Measurements from ENCODE around the gene WDR45. TPM values are rescaled to one million over a fixed set of nuclear protein-coding genes. Genes with fewer than 3 reads are reported as not detected.

WDR45 gene
- total RNA-seq = 41.8 TPM

DNA sequence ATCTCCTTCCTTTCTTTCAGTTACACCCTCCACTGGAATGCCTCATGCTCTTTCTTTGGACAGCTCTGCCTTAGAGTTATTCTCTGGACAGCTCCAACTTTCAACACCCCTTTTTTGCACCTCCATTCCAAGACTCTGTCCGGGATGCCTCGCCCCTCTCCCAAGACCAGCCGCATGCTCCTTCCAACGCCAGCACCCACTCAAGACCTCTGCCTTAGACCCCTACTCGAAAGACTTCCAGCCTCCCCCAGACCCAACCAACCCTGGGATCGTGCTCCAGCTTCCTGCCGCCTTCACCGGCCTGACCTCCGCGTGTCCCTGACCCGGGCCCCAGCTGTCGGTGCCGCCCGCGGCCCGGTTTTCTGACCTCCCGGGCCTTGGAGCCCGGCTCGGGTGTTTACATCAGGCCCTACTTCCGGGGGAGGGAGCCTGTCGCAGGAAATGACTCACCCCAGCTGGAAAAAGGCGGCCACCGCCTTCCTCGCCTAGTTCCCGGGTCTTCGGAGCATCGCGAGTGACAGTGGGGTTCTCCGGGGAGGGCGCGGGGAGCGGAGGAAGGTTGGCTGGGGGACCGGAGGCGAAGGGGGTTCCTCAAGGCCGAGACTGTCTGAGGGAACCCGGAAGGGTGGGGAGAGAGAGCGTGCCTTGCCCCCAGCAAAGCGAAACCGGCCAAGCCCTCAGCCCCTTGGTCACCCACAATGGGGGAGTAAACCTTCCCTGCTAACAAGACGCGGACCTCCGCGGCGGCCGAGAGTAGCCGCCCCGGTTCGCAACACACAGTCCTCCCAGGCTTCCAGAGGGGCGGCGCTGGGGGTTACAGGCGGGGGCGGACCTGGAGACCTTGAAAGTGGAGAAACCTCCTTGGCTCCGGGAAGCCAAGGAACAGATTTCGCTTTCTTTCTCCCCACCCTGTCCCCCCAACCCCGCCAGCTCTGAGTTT is at the start of gene WDR45:
TSS of gene WDR45 (minus strand) at position 399 of the 940 bp plus-strand sequence. CDS start 1,792 bp downstream, outside the sequence.

DNA sequence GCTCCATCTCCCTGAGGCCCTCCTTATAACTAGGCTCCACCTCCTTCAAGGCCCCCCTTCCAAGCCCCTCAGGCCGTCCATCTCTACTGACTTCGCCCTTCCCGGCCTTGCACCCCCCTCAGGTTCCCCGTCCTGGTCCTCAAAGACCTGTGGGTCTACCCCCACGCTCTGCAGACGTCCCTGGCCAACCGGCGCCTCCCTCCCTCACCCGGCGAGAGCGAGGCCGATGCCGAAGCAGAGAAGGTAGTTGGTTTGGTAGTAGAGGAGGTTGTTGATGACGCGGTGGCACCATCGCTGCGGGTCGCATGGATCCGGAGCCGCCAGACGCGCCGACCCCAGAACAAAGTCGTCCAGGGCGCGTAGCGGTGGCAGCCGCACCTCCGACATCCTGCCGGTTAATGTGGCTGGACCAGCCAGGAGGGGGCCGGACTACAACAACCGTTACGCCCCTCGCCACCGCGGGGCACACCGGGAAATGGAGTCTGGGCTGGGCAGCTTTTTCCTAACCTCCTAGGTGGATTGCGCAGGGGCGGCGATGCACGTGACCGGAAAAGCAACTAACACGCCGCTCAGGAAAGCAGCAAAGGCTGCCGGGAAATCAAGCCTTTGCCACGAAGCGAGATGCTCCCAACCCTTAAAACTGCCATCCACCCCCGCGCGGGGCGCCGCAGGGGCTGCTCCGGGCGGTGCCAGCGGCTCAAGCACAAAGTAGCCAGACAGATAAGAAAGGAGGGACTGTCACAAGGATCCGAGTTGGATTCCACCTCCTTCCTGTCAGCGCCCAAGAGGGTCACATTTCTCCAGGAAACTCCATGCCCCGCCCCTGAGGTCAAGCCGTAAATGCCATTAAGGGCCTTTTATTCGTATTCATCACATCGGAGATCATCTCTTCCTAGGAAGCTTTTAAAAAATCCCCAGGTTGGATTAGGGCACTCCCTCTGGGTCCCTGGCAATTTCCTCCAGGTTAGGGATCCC is 5.8 kb downstream of the WDR45 start, which contains the start of gene PRAF2:
TSS of gene PRAF2 (minus strand) at position 402 of the 975 bp plus-strand sequence. CDS start at position 387, 15 bp downstream.

GRCh38 chrX:49058794-49059193 is 20.9 kb downstream of the WDR45 start, which contains the start of gene CCDC120:
Gene CCDC120, plus strand, starts transcription at chrX:49058999. Its CDS starts 3,043 bp downstream, at chrX:49062042.

DNA sequence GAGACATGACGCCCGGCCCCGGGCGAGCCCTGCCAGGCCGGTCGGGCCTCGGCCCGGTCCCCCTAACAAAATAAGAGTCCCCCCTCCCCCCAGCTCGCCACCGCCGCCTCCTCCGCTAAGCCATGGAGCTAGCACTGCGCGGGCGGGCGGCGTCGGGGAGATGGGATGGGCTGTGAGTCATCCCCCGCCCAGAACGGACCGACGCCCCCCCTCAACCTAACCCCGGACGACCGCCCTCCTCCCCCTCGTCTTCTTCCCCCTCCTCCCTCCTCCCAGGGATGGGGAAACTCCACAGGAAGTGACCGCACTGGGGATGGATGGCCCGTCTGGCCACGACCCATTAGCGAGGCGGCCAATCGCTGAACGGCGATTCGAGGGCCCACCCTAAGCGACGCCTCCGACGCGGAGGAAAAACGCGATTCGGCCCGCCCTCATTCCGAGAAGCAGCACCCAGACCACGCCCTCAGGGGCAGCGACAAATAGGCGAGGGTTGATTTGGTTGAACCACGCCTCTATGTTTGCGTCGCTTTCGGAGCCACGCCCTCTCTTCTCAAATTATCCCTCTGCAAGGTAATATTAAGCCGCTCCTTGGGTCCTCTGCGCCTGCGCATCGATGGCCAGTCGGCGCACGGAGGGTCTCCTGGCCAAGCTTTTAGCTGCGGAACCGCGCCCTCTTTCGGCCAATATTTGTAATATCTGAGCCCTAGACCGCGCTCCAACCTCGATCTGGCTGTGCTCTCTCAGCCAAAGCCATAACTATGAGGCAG is 36.3 kb downstream of the WDR45 start, which contains the start of gene TFE3:
TSS of gene TFE3 (minus strand) at position 138 of the 767 bp plus-strand sequence. CDS start at position 7, 131 bp downstream.

Other genes with a start within 250 kb of the WDR45 start
- gene PCSK1N, start 244.3 kb downstream of the WDR45 start, total RNA-seq = 46.4 TPM
- gene TIMM17B, start 182.1 kb downstream of the WDR45 start, total RNA-seq = 36.3 TPM
- gene PQBP1, start 182.0 kb downstream of the WDR45 start, total RNA-seq = 53.1 TPM
- gene SLC35A2, start 168.2 kb downstream of the WDR45 start, total RNA-seq = 9.0 TPM
- gene PIM2, start 160.9 kb downstream of the WDR45 start, total RNA-seq = 8.4 TPM
- 35.0 TPM for gene OTUD5, start 122.3 kb downstream of the WDR45 start, total RNA-seq
- 3.6 TPM for gene KCND1, start 108.0 kb downstream of the WDR45 start, total RNA-seq
- 46.4 TPM for gene GRIPAP1, start 77.6 kb downstream of the WDR45 start, total RNA-seq
- gene TFE3, start 36.5 kb downstream of the WDR45 start, total RNA-seq = 26.9 TPM
- 5.6 TPM for gene CCDC120, start 20.9 kb downstream of the WDR45 start, total RNA-seq
- 8.6 TPM for gene PRAF2, start 5.9 kb downstream of the WDR45 start, total RNA-seq
- gene GPKOW, start 43.8 kb upstream of the WDR45 start, total RNA-seq = 26.9 TPM
- gene MAGIX, start 82.9 kb upstream of the WDR45 start, total RNA-seq = 6.5 TPM
- gene PLP2, start 92.0 kb upstream of the WDR45 start, total RNA-seq = 3.4 TPM
- 6.6 TPM for gene PRICKLE3, start 106.5 kb upstream of the WDR45 start, total RNA-seq
- 152 TPM for gene SYP, start 120.3 kb upstream of the WDR45 start, total RNA-seq
- 27.9 TPM for gene CACNA1F, start 153.5 kb upstream of the WDR45 start, total RNA-seq
- gene CCDC22, start 155.6 kb upstream of the WDR45 start, total RNA-seq = 11.6 TPM
- not detected for gene FOXP3, start 184.8 kb upstream of the WDR45 start, total RNA-seq
- 9.8 TPM for gene PPP1R3F, start 189.9 kb upstream of the WDR45 start, total RNA-seq
- not detected for gene GAGE10, start 223.8 kb upstream of the WDR45 start, total RNA-seq
- gene GAGE12J, start 242.2 kb upstream of the WDR45 start, total RNA-seq = not detected